ENCODE data around the gene PIP5K1B.

The PIP5K1B gene

GRCh38 chr9:68709291-68710110 lies 4.5 kb downstream of the PIP5K1B start:
- DNase-seq: no peak

- DNase-seq: no peak
Observed at GRCh38 chr9:68710111-68710471, 5.1 kb downstream of the PIP5K1B start.

- DNase-seq: no peak
Observed at GRCh38 chr9:68711281-68711680, 6.2 kb downstream of the PIP5K1B start.

GRCh38 chr9:68711932-68712331 lies 6.9 kb downstream of the PIP5K1B start:
- no peak for DNase-seq

- DNase-seq: no peak
Observed at GRCh38 chr9:68714416-68715180, 9.6 kb downstream of the PIP5K1B start.

GRCh38 chr9:68715181-68715456 lies 10.1 kb downstream of the PIP5K1B start:
- no peak for DNase-seq

- DNase-seq: no peak
Observed at GRCh38 chr9:68717552-68718443, 12.8 kb downstream of the PIP5K1B start.

- no peak for DNase-seq
Observed at GRCh38 chr9:68719847-68720246, 14.8 kb downstream of the PIP5K1B start.

DNA sequence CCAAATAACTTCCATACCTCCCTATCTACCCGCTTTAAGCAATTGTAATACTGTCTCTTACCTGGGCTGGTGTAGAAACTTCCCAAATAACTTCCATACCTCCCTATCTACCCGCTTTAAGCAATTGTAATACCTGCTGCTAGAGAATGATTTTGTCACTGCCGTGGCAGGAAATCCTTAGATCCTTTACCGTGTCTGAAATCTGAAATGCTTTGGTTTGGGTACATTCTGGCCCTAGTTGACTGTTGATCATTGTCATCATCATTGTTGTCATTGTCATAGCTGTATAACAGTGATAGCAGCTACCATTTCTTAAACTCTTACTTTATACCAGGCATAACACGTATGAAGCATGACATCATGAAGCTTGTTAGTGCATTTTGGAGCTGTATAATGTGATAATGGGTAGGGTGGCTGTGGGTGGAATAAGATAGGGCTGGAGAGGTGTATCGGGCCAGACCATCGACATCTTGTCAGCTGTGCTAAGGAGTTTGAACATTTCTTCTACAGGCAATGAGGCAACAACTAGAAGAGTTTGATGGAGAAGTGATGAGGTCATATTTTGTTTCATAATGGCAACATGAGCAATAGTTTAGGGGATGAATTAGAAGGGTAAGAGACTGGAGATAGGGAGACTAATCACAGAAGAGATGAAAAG lies 15.7 kb downstream of the PIP5K1B start:
- no peak for DNase-seq

DNA sequence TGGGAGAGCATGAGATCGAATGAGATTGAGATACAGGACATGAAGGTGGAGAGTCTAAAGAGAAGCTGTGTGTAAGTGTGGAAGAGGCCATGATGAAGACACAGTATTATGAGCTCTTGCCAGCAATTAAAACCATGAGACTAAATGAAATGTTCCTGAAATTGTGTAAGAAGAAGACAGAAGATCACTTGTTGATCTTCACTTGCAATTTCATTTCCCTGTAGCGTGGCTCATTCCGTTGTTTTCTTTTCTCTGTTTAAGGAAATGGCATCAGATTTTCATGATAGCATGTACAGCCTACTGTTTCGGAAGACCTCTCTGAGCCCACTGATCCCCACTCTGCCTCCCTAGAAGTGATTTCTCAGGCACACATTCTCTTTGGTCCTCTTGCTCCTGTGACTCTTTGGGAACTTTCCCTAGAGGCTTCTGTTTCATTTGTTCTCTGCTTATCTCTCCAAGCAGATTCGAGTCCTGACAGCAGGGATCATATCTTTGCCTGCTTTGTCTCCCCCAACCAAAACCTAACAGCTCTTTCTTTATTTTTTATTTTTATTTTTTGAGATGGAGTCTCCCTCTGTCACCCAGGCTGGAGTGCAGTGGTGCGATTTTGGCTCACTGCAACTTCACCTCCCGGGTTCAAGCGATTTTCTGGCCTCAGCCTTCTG lies 16.8 kb downstream of the PIP5K1B start:
- no peak for DNase-seq

- no peak for DNase-seq
Observed at GRCh38 chr9:68725070-68725469, 20.0 kb downstream of the PIP5K1B start.

DNA sequence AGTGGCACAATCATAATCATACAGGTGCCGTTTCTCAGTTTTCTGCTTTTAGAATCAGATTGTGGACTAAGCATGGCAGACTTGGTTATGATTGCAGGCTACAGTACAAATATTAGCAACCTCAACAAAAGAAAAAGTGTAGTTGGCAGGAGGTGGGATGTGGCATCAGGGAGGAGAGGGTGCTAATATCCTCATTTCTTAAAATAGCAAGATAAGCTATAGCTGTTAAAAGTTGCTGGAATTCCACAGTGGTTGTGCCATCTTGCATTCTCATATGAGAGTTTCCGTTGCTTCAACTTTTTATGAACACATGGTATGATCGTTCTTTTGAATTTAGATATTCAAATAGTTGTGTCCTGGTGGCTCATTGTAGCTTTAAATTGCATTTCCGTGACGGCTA lies 21.4 kb downstream of the PIP5K1B start:
- no peak for DNase-seq

DNA sequence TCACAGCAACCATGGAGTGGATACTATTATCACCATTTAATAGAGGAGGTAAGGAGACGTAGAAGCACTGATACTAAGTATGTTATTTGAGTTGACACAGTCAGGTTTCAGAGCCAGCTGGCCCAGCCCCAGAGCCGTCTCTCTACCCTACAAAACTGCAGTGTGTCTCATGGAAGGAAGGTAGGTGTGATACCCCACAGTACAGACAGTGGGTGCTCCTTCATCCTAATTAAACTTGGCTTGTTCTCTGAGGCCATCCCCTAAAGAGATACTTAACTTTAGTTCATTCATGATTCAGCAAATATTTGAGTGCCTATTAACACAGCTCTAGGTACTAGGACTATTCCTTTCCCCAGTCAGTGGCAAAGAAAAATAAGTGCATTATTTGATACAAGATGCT lies 22.6 kb downstream of the PIP5K1B start:
- no peak for DNase-seq

GRCh38 chr9:68728731-68729130 lies 23.7 kb downstream of the PIP5K1B start:
- no peak for DNase-seq

DNA sequence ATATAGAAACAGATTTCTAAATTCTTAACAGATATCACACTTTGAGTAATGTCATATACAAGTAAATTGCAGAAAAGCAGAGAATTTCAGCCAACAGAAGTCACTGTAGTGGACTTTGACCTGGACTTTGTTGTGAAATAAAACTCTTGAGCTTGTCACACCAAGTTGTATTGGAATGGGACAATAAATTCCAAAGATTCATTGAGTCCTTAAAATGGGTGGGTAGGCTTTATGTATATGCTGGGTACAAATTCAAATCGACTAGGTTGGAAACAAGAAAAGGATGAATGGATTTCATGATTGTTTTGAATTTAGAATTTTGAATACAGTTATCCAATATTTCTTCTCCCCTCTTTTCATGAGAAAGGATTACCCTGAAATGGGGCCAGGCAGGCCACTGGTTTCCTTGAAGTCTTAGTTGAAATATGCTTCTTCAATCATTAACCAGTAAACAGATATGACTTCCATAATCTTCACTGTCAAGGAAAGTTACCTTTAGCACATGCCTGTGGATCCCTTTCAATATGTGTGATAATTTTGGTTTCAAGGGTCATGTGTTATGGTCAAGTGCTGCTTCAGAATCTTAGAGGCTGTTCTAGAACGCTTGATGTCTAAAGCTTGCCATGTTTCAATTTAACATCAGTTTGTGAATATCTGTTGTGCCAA lies 25.7 kb downstream of the PIP5K1B start:
- no peak for DNase-seq

DNA sequence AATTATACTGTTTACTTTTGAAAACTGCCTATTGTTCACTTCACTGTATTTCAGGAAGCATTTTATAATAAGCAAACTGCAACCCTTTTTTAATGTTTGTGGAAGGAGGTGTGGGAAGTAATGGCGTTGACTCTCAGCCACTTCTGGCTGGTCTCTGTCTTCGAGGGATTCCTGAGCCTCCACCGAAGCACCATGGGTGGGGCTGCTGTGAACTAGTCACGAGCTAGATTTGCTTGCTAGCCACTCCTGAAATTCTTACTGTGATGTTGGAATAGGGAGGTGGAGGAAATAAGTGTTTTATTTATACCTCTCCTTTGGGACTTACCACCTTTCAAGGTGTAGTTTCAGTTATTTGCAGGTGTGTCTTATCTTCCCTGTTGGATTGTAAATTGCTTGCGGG lies 26.8 kb downstream of the PIP5K1B start:
- no peak for DNase-seq

- DNase-seq: no peak
Observed at GRCh38 chr9:68732405-68733020, 27.5 kb downstream of the PIP5K1B start.

DNA sequence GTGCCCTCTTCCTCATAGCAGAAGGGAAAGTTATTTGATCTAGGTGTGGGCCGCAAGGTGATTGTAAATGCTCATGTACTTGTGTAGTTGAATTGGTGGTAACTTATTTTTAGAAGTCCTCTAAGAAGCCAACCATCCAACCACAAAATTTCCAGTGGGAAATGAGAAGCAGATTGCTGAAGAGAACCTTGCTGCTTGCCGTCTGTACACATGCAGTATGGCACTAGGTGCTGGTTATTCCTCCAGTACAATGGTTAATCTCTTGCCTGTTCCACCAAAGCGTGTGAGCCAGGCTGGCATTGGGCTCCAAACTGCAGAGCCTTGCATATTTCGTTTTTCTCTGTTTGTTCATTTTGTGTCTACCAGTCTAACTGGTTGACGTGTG lies 28.0 kb downstream of the PIP5K1B start:
- no peak for DNase-seq

DNA sequence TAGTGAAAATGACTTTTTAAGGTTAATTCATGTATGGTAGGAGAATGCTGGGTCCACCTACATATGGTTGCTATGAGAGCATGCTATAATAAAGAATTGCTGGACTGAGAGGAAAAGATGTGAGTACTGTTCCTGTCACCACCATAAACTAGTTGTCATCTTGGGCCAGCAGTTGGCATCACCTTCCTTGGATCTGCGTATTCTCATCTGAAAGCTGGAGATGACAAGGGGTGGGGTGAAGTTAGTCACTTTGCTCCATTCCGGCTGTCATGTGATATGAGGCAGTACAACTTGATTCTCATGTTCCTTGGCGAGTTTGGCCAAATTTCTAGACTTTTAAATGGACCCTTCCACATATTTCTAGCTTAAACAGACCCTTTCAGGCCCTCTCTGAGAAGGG lies 33.3 kb downstream of the PIP5K1B start:
- no peak for DNase-seq

DNA sequence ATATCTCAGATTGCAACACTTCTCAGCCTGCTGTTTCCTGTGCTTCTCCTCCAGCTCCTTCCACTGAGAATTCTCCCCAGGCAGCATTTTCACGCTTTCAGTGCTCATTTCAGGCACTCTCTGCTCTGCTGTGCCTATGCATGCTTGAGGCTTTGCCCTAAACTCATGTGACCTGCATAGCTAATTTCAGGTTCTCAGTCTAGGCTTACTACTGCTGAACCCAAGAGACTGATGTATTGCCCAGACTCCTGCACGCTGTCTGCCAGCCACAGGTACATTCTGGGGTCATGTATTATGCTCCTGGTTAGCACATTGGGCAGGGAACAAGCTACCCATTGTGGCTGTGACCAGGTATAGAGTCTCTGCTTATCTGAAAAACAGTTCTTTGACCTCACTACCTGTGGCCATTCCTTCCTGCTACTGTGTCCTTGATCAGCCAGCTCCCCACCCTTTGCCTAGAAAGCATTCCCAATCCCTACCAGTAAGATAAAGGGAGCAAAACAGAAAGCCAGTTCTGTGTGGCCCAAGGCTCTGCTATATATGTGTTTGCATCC lies 34.7 kb downstream of the PIP5K1B start:
- DNase-seq: no peak

GRCh38 chr9:68740561-68740960 lies 35.5 kb downstream of the PIP5K1B start:
- no peak for DNase-seq
